Measurements from ENCODE around the gene KIAA1755. TPM values are rescaled to one million over a fixed set of nuclear protein-coding genes. Genes with fewer than 3 reads are reported as not detected.

The KIAA1755 gene
- polyA plus RNA-seq, 1 donor from 2014 or later: not detected

DNA sequence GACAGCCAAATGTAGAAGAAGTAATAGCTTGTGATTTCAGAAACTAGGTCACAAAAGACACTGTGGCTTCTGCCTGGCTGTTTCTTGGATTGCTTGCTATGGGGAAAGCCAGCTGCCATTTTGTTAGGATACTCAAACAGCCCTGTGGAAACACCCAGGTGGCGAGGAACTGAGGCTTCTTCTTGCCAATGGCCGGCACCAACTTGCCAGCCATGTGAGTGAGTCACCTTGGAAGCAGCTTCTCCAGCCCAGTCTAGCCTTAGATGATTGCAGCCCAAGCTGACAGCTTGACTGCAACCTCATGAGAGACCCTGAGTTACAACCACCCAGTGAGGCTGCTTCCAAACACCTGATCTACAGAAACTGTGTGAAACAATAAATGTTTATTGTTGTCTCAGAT lies 11.9 kb upstream of the KIAA1755 start:
- H3F3A ChIP-seq (ENCODE audit: insufficient read depth, low read length, poor library complexity, severe bottlenecking): no peaks in the 10 kb centered on the region
- H3K36me3 ChIP-seq (ENCODE audit: insufficient read depth, low read length): no peaks in the 10 kb centered on the region
- H3K9me2 ChIP-seq (ENCODE audit: insufficient read depth, low read length): no peaks in the 10 kb centered on the region
- TF ChIP-seq, protein P1, sequence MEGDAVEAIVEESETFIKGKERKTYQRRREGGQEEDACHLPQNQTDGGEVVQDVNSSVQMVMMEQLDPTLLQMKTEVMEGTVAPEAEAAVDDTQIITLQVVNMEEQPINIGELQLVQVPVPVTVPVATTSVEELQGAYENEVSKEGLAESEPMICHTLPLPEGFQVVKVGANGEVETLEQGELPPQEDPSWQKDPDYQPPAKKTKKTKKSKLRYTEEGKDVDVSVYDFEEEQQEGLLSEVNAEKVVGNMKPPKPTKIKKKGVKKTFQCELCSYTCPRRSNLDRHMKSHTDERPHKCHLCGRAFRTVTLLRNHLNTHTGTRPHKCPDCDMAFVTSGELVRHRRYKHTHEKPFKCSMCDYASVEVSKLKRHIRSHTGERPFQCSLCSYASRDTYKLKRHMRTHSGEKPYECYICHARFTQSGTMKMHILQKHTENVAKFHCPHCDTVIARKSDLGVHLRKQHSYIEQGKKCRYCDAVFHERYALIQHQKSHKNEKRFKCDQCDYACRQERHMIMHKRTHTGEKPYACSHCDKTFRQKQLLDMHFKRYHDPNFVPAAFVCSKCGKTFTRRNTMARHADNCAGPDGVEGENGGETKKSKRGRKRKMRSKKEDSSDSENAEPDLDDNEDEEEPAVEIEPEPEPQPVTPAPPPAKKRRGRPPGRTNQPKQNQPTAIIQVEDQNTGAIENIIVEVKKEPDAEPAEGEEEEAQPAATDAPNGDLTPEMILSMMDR (IDR thresholded peaks at IDR 0.05; ENCODE audit: poor library complexity, severe bottlenecking): no peak
- no peak for TF ChIP-seq RAD21 (conservative IDR thresholded peaks at IDR 0.05)
- TF ChIP-seq, protein P2, sequence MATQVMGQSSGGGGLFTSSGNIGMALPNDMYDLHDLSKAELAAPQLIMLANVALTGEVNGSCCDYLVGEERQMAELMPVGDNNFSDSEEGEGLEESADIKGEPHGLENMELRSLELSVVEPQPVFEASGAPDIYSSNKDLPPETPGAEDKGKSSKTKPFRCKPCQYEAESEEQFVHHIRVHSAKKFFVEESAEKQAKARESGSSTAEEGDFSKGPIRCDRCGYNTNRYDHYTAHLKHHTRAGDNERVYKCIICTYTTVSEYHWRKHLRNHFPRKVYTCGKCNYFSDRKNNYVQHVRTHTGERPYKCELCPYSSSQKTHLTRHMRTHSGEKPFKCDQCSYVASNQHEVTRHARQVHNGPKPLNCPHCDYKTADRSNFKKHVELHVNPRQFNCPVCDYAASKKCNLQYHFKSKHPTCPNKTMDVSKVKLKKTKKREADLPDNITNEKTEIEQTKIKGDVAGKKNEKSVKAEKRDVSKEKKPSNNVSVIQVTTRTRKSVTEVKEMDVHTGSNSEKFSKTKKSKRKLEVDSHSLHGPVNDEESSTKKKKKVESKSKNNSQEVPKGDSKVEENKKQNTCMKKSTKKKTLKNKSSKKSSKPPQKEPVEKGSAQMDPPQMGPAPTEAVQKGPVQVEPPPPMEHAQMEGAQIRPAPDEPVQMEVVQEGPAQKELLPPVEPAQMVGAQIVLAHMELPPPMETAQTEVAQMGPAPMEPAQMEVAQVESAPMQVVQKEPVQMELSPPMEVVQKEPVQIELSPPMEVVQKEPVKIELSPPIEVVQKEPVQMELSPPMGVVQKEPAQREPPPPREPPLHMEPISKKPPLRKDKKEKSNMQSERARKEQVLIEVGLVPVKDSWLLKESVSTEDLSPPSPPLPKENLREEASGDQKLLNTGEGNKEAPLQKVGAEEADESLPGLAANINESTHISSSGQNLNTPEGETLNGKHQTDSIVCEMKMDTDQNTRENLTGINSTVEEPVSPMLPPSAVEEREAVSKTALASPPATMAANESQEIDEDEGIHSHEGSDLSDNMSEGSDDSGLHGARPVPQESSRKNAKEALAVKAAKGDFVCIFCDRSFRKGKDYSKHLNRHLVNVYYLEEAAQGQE (IDR thresholded peaks at IDR 0.05; ENCODE audit: borderline replicate concordance): no peak
- TF ChIP-seq EP300 (conservative IDR thresholded peaks at IDR 0.05; ENCODE audit: poor library complexity, severe bottlenecking): no peak
- no peak for TF ChIP-seq EZH2 (IDR thresholded peaks at IDR 0.05; ENCODE audit: borderline replicate concordance, insufficient read depth, low read length, poor library complexity, severe bottlenecking)
- TF ChIP-seq SMC3 (conservative IDR thresholded peaks at IDR 0.05; ENCODE audit: poor library complexity): no peak
- no peak for TF ChIP-seq POLR2AphosphoS5 (IDR thresholded peaks at IDR 0.05)
- no peak for TF ChIP-seq MXI1 (conservative IDR thresholded peaks at IDR 0.05; ENCODE audit: poor library complexity, severe bottlenecking)
- no peak for TF ChIP-seq TAF1 (IDR thresholded peaks at IDR 0.05; ENCODE audit: low read depth)
- no peak overlapping the region for H3K4me3 ChIP-seq (ENCODE audit: low read length)
- H3K9ac ChIP-seq (ENCODE audit: low read length): no peak overlapping the region
- no peak overlapping the region for H3K4me2 ChIP-seq (ENCODE audit: low read length)
- H3K79me2 ChIP-seq (replicated peaks; ENCODE audit: insufficient read depth, low read length): no peaks in the 10 kb centered on the region
- H3K27ac ChIP-seq (ENCODE audit: low read length): no peak overlapping the region
- no peaks in the 10 kb centered on the region for H3K9me3 ChIP-seq (ENCODE audit: low read length)
- H2AFZ ChIP-seq (ENCODE audit: low read depth, low read length): no peak overlapping the region
- H4K20me1 ChIP-seq (ENCODE audit: insufficient read depth): no peaks in the 10 kb centered on the region
- no peaks in the 10 kb centered on the region for H3K27me3 ChIP-seq (ENCODE audit: insufficient read depth, low read depth, low read length)

DNA sequence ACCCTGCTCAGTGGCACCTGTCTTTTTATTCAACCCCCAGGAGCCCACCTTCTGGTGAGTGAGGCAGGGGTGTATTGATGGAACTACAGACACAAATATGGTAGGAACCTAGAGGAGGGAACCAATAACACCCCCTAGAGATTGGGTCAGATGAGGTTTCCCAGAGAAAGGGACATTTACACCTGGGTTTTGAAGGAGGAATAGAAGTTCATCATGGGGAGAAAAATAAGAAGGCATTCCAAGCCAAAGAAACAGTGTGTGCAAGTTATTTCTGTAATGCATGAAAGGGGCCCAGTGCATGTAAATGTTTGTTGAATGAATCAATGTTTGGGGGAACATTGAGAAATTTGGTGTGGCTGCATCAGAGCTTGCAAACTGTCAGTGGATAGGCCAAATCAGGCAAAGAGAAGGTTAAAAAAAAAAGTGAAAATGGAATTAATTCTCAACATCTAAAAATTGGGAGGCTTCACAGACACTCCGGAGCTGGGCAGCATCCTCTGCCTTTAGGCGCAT lies 11.1 kb upstream of the KIAA1755 start:
- TF ChIP-seq EZH2 (IDR thresholded peaks at IDR 0.05; ENCODE audit: borderline replicate concordance, insufficient read depth, low read length, poor library complexity, severe bottlenecking) (no peak), EP300 (conservative IDR thresholded peaks at IDR 0.05; ENCODE audit: poor library complexity, severe bottlenecking) (no peak), TAF1 (IDR thresholded peaks at IDR 0.05; ENCODE audit: low read depth) (no peak), SMC3 (conservative IDR thresholded peaks at IDR 0.05; ENCODE audit: poor library complexity) (no peak), MXI1 (conservative IDR thresholded peaks at IDR 0.05; ENCODE audit: poor library complexity, severe bottlenecking) (no peak), POLR2AphosphoS5 (IDR thresholded peaks at IDR 0.05) (no peak), RAD21 (conservative IDR thresholded peaks at IDR 0.05) (no peak)
- TF ChIP-seq, protein P1 (IDR thresholded peaks at IDR 0.05; ENCODE audit: poor library complexity, severe bottlenecking): no peak
- TF ChIP-seq, protein P2 (IDR thresholded peaks at IDR 0.05; ENCODE audit: borderline replicate concordance): no peak
- H3K4me3 ChIP-seq (ENCODE audit: low read length): no peak overlapping the region
- H3K27me3 ChIP-seq (ENCODE audit: insufficient read depth, low read depth, low read length): no peaks in the 10 kb centered on the region
- H2AFZ ChIP-seq (ENCODE audit: low read depth, low read length): no peak overlapping the region
- H3K4me2 ChIP-seq (ENCODE audit: low read length): no peak overlapping the region
- H3K79me2 ChIP-seq (replicated peaks; ENCODE audit: insufficient read depth, low read length): no peaks in the 10 kb centered on the region
- H3K36me3 ChIP-seq (ENCODE audit: insufficient read depth, low read length): no peaks in the 10 kb centered on the region
- no peaks in the 10 kb centered on the region for H3K9me3 ChIP-seq (ENCODE audit: low read length)
- H3K9ac ChIP-seq (ENCODE audit: low read length): no peak overlapping the region
- no peak overlapping the region for H3K27ac ChIP-seq (ENCODE audit: low read length)
- H4K20me1 ChIP-seq (ENCODE audit: insufficient read depth): no peaks in the 10 kb centered on the region
- H3F3A ChIP-seq (ENCODE audit: insufficient read depth, low read length, poor library complexity, severe bottlenecking): no peaks in the 10 kb centered on the region
- no peaks in the 10 kb centered on the region for H3K9me2 ChIP-seq (ENCODE audit: insufficient read depth, low read length)

Measured in neural cell (in vitro differentiated cells).